Measurements from ENCODE around the gene ZNF681.
"Not testable (repeated sequence)": the region's sequence is repeated elsewhere in the genome, so short reads cannot be mapped to it uniquely, and the experiment has no call there.

Gene ZNF681

DNA sequence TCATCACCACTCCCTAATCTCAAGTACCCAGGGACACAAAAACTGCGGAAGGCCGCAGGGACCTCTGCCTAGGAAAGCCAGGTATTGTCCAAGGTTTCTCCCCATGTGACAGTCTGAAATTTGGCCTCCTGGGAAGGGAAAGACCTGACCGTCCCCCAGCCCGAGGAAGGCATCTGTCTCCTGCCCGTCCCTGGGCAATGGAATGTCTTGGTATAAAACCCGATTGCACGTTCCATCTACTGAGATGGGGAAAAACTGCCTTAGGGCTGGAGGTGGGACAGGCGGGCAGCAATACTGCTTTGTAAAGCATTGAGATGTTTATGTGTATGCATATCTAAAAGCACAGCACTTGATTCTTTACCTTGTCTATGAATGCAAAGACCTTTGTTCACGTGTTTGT lies 65.8 kb downstream of the ZNF681 start:
- DNase-seq (ENCODE audit: low spot score): not testable (repeated sequence)

Data from HuH-7 (cell line).